ENCODE measurements around the gene FLOT1.

The FLOT1 gene

DNA sequence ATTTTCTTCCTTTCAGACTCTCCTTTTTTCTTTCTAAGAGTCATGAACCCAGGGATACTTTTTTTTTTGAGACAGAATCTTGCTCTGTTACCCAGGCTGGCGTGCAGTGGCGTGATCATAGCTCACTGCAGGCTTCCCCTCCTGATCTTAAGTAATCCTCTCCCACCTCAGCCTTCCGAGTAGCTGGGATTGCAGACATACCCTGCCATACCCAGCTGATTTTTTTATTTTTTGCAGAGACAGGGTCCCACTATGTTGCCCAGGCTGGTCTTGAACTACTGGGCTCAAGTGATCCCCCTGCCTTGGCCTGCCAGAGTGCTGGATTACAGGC, 34.6 kb upstream of the FLOT1 start:
- Histone ChIP-seq H3K27me3 (ENCODE audit: insufficient read depth, low read length) (no peaks in the 10 kb centered on the region), H2AFZ (ENCODE audit: low read length, unreplicated experiment) (no peak overlapping the region), H3K4me3 (ENCODE audit: low read depth, low read length) (no peak overlapping the region), H3K79me2 (ENCODE audit: control insufficient read depth, insufficient read depth, low read length, unreplicated experiment) (peaks cover 9% of the 10 kb centered on the region), H3K36me3 (ENCODE audit: insufficient read depth, low read length) (no peaks in the 10 kb centered on the region), H3K4me1 (ENCODE audit: control insufficient read depth, insufficient read depth, low read length, unreplicated experiment) (peaks cover 49% of the 10 kb centered on the region), H3K27ac (ENCODE audit: low read depth, low read length) (peak overlapping the region; percentile 100)

DNA sequence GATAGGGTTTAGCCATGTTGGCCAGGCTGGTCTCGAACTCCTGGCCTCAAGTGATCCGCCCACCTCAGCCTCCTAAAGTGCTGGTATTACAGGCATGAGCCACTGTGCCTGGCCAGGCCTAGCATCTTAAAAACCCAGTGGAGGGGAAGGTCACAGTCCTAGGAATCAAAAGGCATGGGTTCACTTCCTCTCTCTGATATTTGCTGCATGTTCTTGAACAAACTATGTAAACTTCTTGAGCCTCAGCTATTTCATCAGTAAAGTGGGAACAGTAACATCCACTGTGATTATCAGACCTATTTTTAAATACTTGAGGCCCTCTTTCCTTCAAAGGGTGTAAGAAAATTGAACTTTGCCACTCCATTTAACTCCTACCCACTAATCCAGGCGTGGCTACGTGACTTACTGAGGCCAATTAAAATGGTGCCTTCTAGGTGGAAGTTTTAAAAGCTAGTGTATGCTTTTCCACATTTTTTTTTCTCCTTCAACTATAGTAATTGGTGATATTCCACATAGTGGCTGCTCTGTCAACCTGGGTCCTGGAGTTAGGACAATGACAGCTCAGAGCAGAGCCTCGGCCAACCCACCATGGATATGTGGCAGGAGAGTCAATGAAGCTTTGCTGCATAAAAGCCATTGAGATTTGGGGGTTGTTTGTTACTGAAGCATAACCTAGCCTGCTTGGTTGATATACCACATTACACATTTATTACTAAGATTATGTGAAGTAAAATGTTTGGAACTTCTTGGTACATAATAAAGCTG, 34.1 kb upstream of the FLOT1 start:
- Histone ChIP-seq H3K79me2 (ENCODE audit: control insufficient read depth, insufficient read depth, low read length, unreplicated experiment) (peaks cover 9% of the 10 kb centered on the region), H3K27me3 (ENCODE audit: insufficient read depth, low read length) (no peaks in the 10 kb centered on the region), H3K36me3 (ENCODE audit: insufficient read depth, low read length) (no peaks in the 10 kb centered on the region), H3K4me3 (ENCODE audit: low read depth, low read length) (no peak overlapping the region), H3K27ac (ENCODE audit: low read depth, low read length) (peak overlapping the region; percentile 100; the same call in 1 of the 2 replicates), H2AFZ (ENCODE audit: low read length, unreplicated experiment) (no peak overlapping the region), H3K4me1 (ENCODE audit: control insufficient read depth, insufficient read depth, low read length, unreplicated experiment) (peaks cover 47% of the 10 kb centered on the region)

DNA sequence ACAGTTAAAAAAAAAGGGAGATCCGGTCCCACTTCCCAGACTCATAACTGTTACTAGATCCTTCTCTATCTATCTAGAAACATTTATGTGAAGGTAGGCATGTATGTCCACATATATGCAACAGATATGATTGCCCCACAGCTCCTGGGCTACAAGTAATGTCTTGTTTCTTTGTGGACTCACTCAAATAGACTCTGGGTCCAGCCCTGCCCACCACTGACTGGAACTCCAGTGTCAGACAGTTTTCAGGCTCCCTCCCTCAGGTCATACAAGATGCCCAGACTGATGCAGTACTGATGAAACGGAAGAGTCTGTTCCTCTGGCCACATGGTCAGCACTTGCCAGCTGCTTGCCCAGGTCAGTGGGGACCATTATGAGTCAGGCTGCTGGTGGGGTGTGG, 32.6 kb upstream of the FLOT1 start:
- peaks cover 7% of the 10 kb centered on the region for H3K79me2 ChIP-seq (ENCODE audit: control insufficient read depth, insufficient read depth, low read length, unreplicated experiment)
- peak overlapping the region; percentile 3; the same call in 1 of the 2 replicates for H3K27ac ChIP-seq (ENCODE audit: low read depth, low read length)
- no peaks in the 10 kb centered on the region for H3K36me3 ChIP-seq (ENCODE audit: insufficient read depth, low read length)
- no peak overlapping the region for H3K4me3 ChIP-seq (ENCODE audit: low read depth, low read length)
- H3K27me3 ChIP-seq (ENCODE audit: insufficient read depth, low read length) = no peaks in the 10 kb centered on the region
- peaks cover 39% of the 10 kb centered on the region for H3K4me1 ChIP-seq (ENCODE audit: control insufficient read depth, insufficient read depth, low read length, unreplicated experiment)
- H2AFZ ChIP-seq (ENCODE audit: low read length, unreplicated experiment) = no peak overlapping the region

DNA sequence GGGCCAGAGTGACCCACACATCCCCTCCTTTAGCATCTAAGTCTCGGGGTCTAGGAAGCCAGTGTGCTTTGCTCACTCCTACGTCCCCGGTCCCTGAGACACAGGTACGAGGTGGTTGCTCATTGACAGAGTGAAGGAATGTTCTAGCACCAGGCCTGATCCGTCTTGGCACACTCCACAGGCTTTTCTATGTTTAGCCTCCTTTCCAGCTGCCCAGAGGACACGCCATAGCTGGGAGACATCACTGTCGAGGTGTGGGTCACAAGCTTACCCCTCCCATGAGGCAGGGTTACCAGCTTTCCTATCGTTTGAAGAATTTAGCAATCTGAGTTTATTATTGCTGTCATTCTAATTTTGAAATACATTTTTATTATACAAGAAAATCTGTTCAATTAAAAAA, 32.2 kb upstream of the FLOT1 start:
- H3K27ac ChIP-seq (ENCODE audit: low read depth, low read length) = peak overlapping the region; percentile 3; the same call in 1 of the 2 replicates
- H3K4me3 ChIP-seq (ENCODE audit: low read depth, low read length) = no peak overlapping the region
- peaks cover 39% of the 10 kb centered on the region for H3K4me1 ChIP-seq (ENCODE audit: control insufficient read depth, insufficient read depth, low read length, unreplicated experiment)
- H3K36me3 ChIP-seq (ENCODE audit: insufficient read depth, low read length) = no peaks in the 10 kb centered on the region
- peaks cover 3% of the 10 kb centered on the region for H3K79me2 ChIP-seq (ENCODE audit: control insufficient read depth, insufficient read depth, low read length, unreplicated experiment)
- peak overlapping the region; percentile 31 for H2AFZ ChIP-seq (ENCODE audit: low read length, unreplicated experiment)
- H3K27me3 ChIP-seq (ENCODE audit: insufficient read depth, low read length) = no peaks in the 10 kb centered on the region

DNA sequence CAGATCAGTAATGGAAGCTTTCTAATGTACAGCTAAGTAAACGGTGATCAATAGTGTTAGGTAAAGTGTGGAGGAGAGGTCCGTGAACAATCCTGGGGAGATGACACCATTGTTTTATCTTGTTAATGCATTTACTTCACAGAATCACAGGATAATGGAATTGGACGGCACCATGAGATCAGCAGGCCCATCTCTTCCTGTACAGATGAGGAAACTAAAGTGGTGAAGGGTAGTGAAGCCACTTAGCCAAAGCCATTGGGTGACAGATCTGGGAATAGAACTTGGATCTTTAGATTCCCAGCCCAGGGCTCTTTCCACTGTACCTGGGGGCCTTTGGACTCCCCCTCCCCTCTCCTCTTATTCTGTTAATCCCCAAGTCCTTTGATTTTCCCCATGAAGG, 28.1 kb upstream of the FLOT1 start:
- Histone ChIP-seq H2AFZ (ENCODE audit: low read length, unreplicated experiment) (no peak overlapping the region), H3K4me3 (ENCODE audit: low read depth, low read length) (no peak overlapping the region), H3K4me1 (ENCODE audit: control insufficient read depth, insufficient read depth, low read length, unreplicated experiment) (peaks cover 30% of the 10 kb centered on the region), H3K27me3 (ENCODE audit: insufficient read depth, low read length) (no peaks in the 10 kb centered on the region), H3K79me2 (ENCODE audit: control insufficient read depth, insufficient read depth, low read length, unreplicated experiment) (no peaks in the 10 kb centered on the region), H3K27ac (ENCODE audit: low read depth, low read length) (peak overlapping the region; percentile 92), H3K36me3 (ENCODE audit: insufficient read depth, low read length) (no peaks in the 10 kb centered on the region)

DNA sequence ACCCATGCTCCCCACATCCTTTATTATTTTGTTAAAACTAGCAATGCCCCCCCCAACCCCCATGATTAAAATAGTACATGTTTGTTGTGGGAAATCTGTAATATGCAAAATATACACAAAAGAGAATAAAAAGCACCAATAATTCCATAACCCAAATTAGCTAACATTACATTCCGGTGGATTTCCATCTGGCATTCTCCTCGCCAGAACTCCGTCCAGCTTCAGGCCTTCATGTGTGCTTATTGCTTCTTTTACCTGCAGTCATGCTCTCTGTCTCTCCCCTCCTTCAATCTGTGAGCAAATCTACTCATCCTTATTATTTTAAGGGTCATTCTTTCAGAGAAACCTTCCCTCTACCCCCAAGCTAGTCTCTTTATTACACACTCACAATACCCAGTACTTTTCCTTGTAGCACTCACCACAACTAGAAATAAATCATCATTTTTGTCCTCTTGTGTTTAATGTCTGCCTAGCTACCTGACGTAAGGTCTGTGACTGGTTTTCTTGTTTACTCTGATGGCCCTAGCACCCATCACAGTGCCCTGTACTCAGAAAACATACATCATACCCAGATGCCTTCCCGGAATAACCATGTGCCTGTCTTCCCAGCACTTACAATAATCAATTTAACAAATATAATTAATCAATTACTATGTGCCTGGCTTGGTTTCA, 27.5 kb upstream of the FLOT1 start:
- H3K27ac ChIP-seq (ENCODE audit: low read depth, low read length) = peak overlapping the region; percentile 92
- H3K4me3 ChIP-seq (ENCODE audit: low read depth, low read length) = peak overlapping the region; percentile 30
- H3K36me3 ChIP-seq (ENCODE audit: insufficient read depth, low read length) = no peaks in the 10 kb centered on the region
- H3K79me2 ChIP-seq (ENCODE audit: control insufficient read depth, insufficient read depth, low read length, unreplicated experiment) = no peaks in the 10 kb centered on the region
- no peaks in the 10 kb centered on the region for H3K27me3 ChIP-seq (ENCODE audit: insufficient read depth, low read length)
- H2AFZ ChIP-seq (ENCODE audit: low read length, unreplicated experiment) = peak overlapping the region; percentile 72
- peaks cover 24% of the 10 kb centered on the region for H3K4me1 ChIP-seq (ENCODE audit: control insufficient read depth, insufficient read depth, low read length, unreplicated experiment)

DNA sequence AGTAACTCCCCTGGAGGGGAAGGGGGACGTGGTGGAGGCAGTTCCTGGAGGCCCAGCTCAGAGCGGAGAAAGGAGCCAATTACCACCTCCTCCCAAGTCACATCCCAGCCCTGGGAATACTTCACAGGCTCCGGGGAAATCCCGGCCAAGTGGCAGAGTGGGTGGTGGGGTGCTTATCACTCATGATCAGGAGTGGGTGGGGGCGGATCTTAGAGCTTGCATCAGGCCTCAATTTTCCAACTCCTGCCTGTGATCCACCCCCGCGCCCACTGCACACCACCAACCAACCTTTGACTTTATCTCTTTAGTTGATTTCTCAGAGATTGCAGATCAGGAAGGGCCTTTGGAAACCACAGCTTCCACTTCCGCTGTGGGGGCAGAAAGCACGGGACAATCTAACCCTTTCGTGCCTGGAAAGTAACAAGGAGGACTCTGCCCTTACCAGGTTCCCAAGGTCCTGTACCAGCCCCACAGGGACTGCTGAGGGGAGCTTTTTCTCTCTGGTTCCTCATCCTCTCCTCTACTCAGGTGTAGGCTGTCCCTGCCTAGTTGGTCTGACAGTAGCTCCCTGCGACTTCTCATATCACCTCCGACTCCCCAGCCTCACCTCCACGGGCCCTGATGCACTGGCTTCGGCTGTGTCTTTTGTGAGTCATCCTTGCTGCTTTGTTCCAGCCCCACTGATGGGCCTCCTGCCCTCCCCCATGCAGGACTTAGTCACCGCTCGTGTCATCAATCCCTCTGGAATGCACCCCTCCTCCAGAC, 26.8 kb upstream of the FLOT1 start:
- Histone ChIP-seq H3K27me3 (ENCODE audit: insufficient read depth, low read length) (no peaks in the 10 kb centered on the region), H2AFZ (ENCODE audit: low read length, unreplicated experiment) (no peak overlapping the region), H3K36me3 (ENCODE audit: insufficient read depth, low read length) (no peaks in the 10 kb centered on the region), H3K79me2 (ENCODE audit: control insufficient read depth, insufficient read depth, low read length, unreplicated experiment) (no peaks in the 10 kb centered on the region), H3K4me1 (ENCODE audit: control insufficient read depth, insufficient read depth, low read length, unreplicated experiment) (peaks cover 24% of the 10 kb centered on the region), H3K4me3 (ENCODE audit: low read depth, low read length) (peak overlapping the region; percentile 46), H3K27ac (ENCODE audit: low read depth, low read length) (peak overlapping the region; percentile 92)

DNA sequence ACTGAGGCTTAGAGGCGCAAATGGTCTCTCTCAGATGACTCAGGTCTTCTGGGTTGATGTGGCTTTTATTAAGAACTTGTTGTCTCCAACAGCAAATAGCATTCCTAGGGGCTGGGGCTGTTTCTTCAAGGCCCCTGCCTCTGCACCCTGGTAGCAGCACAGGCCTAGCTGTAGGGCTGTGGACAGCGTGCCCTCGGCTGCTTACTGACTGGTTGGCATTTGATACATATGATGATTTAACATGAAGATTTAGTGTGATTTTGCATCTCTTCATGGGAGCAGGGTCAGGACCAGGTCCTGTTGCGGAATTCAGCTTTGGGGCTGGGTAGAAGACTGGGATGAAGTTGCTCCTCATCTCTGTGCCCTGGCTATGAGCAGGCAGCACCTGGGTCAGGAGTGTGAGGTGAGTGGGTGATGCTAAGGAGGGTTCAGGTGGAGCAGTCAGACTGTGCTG, 26.2 kb upstream of the FLOT1 start:
- H3K36me3 ChIP-seq (ENCODE audit: insufficient read depth, low read length) = no peaks in the 10 kb centered on the region
- peaks cover 30% of the 10 kb centered on the region for H3K4me1 ChIP-seq (ENCODE audit: control insufficient read depth, insufficient read depth, low read length, unreplicated experiment)
- no peak overlapping the region for H2AFZ ChIP-seq (ENCODE audit: low read length, unreplicated experiment)
- no peaks in the 10 kb centered on the region for H3K79me2 ChIP-seq (ENCODE audit: control insufficient read depth, insufficient read depth, low read length, unreplicated experiment)
- peak overlapping the region; percentile 92 for H3K27ac ChIP-seq (ENCODE audit: low read depth, low read length)
- peak overlapping the region; percentile 46 for H3K4me3 ChIP-seq (ENCODE audit: low read depth, low read length)
- no peaks in the 10 kb centered on the region for H3K27me3 ChIP-seq (ENCODE audit: insufficient read depth, low read length)

DNA sequence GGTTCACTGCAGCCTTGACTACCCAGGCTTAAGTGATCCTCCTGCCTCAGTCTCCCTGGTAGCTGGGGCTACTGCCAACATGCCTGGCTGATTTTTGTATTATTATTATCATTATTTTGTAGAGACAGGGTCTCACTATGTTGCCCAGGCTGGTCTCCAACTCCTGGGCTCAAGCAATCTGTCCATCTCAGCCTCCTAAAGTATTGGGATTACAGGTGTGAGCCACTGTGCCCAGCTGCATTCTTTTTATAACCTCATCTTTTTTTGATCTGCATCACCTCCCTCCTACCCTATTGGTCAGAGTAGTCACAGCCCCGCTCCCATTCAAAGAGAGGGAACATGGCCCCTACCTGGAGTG, 25.4 kb upstream of the FLOT1 start:
- peak overlapping the region; percentile 92 for H3K27ac ChIP-seq (ENCODE audit: low read depth, low read length)
- H2AFZ ChIP-seq (ENCODE audit: low read length, unreplicated experiment) = no peak overlapping the region
- H3K36me3 ChIP-seq (ENCODE audit: insufficient read depth, low read length) = no peaks in the 10 kb centered on the region
- H3K4me3 ChIP-seq (ENCODE audit: low read depth, low read length) = no peak overlapping the region
- no peaks in the 10 kb centered on the region for H3K27me3 ChIP-seq (ENCODE audit: insufficient read depth, low read length)
- H3K79me2 ChIP-seq (ENCODE audit: control insufficient read depth, insufficient read depth, low read length, unreplicated experiment) = no peaks in the 10 kb centered on the region
- peaks cover 33% of the 10 kb centered on the region for H3K4me1 ChIP-seq (ENCODE audit: control insufficient read depth, insufficient read depth, low read length, unreplicated experiment)

DNA sequence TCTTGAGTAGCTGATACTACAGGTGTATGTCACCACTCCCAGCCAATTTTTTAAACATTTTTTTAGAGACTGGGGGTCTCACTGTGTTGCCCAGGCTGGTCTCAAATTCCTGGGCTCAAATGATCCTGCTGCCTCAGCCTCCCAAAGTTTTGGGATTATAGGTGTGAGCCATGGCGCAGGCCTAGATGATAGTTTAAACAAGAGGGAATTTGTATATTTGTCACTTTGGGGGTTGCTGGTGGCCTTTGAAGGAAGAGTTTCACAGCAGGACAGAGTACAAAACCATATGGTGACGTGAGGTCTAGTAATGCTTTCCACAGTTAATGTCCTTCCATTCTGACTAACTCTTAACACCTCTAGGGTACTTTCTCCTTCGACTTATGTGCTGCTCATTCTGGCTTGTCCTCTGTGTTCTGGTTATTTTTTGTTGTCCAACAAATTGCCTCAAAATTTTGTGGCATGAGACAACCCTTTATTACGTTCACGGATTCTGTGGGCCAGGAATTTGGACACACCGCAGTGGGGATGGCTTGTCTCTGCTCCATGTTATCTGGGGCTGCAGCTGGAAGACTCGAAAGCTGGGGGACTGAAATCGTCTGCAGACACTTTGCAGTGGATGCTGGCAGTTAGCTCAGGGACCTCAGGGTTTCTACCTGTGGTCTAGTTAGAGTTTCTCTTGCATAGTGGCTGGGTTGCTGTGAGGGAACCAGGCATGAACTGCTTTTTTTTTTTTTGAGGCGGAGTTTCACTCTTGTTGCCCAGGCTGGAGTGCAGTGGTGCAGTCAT, 24.9 kb upstream of the FLOT1 start:
- no peak overlapping the region for H2AFZ ChIP-seq (ENCODE audit: low read length, unreplicated experiment)
- H3K27me3 ChIP-seq (ENCODE audit: insufficient read depth, low read length) = no peaks in the 10 kb centered on the region
- no peaks in the 10 kb centered on the region for H3K36me3 ChIP-seq (ENCODE audit: insufficient read depth, low read length)
- H3K4me1 ChIP-seq (ENCODE audit: control insufficient read depth, insufficient read depth, low read length, unreplicated experiment) = peaks cover 33% of the 10 kb centered on the region
- H3K4me3 ChIP-seq (ENCODE audit: low read depth, low read length) = no peak overlapping the region
- no peaks in the 10 kb centered on the region for H3K79me2 ChIP-seq (ENCODE audit: control insufficient read depth, insufficient read depth, low read length, unreplicated experiment)
- no peak overlapping the region for H3K27ac ChIP-seq (ENCODE audit: low read depth, low read length)
